CD14-positive monocyte (primary cell): ENCODE data around the gene PRKAR1A. TPM values are rescaled to one million over a fixed set of nuclear protein-coding genes. Genes with fewer than 3 reads are reported as not detected.

Experiments used
- DNase-seq, 3 donors: peaks; one replicate each; pipeline ENCODE4 v3.0.0-alpha.2; 2011 to 2022
- H2AFZ ChIP-seq: 2 replicates; pipeline ENCODE4 v1.6.0; 2012; ENCODE audit warnings: mild to moderate bottlenecking, low read depth, low read length, inconsistent platforms; ENCODE audit not compliant: insufficient read depth, poor library complexity, severe bottlenecking
- H3K27ac ChIP-seq, 2 donors: 1 replicate in 1 of 2; 2 replicates in 1 of 2; pipeline ENCODE4 v1.5.1; 2012 to 2013; ENCODE audit warnings: low read length in 2 of 2, control low read depth in 1 of 2, inconsistent platforms in 1 of 2, low read depth in 1 of 2, mild to moderate bottlenecking in 1 of 2
- H3K27me3 ChIP-seq, 2 donors: one replicate each; pipeline versions ENCODE4 v1.6.0 to v1.6.1; 2011 to 2013; ENCODE audit warnings: low read length in 2 of 2; ENCODE audit not compliant: control insufficient read depth in 2 of 2, insufficient read depth in 2 of 2
- H3K36me3 ChIP-seq, 2 donors: replicated peaks in 1 of 2; 1 replicate in 1 of 2; 2 replicates in 1 of 2; pipeline versions ENCODE4 v1.5.1 to v1.6.1; 2012 to 2013; ENCODE audit warnings: low read length in 2 of 2, control low read depth in 1 of 2, inconsistent platforms in 1 of 2, mild to moderate bottlenecking in 1 of 2; ENCODE audit not compliant: insufficient read depth in 2 of 2, control insufficient read depth in 1 of 2
- H3K4me1 ChIP-seq, 2 donors: 1 replicate in 1 of 2; 2 replicates in 1 of 2; pipeline versions ENCODE4 v1.5.1 to v1.6.1; 2012 to 2013; ENCODE audit warnings: low read length in 2 of 2, control low read depth in 1 of 2, inconsistent platforms in 1 of 2, mild to moderate bottlenecking in 1 of 2, moderate library complexity in 1 of 2; ENCODE audit not compliant: insufficient read depth in 2 of 2, control insufficient read depth in 1 of 2
- H3K4me2 ChIP-seq: replicated peaks from 2 replicates; pipeline ENCODE3; 2012; ENCODE audit warnings: low read length, moderate library complexity, mild to moderate bottlenecking; ENCODE audit not compliant: poor library complexity, severe bottlenecking; ENCODE audit errors: extremely low read depth
- H3K4me3 ChIP-seq, 3 experiments: fragments of 200-600 bp in 1 of 3; sonication (generic) in 1 of 3; replicated peaks in 1 of 3; 1 replicate in 2 of 3; 2 replicates in 1 of 3; pipeline ENCODE4 v1.5.1; 2011 to 2013; ENCODE audit warnings: low read length in 3 of 3, mild to moderate bottlenecking in 3 of 3, control low read depth in 2 of 3, low read depth in 2 of 3, inconsistent platforms in 1 of 3, moderate library complexity in 1 of 3
- H3K79me2 ChIP-seq: 2 replicates; pipeline ENCODE4 v1.6.0; 2012; ENCODE audit warnings: mild to moderate bottlenecking, control low read depth, inconsistent platforms, low read length, moderate library complexity; ENCODE audit not compliant: insufficient read depth
- H3K9ac ChIP-seq: 2 replicates; pipeline ENCODE4 v1.6.0; 2017; ENCODE audit warnings: low read length, mild to moderate bottlenecking; ENCODE audit not compliant: insufficient read depth, poor library complexity, severe bottlenecking
- H3K9me3 ChIP-seq, 2 donors: replicated peaks in 1 of 2; 1 replicate in 1 of 2; 2 replicates in 1 of 2; pipeline versions ENCODE4 v1.5.1 to v1.6.1; 2012 to 2013; ENCODE audit warnings: low read length in 2 of 2, control low read depth in 1 of 2; ENCODE audit not compliant: control insufficient read depth in 1 of 2, insufficient read depth in 1 of 2
- H4K20me1 ChIP-seq: 2 replicates; pipeline ENCODE4 v1.6.0; 2012; ENCODE audit warnings: mild to moderate bottlenecking, low read length, control low read depth, moderate library complexity; ENCODE audit not compliant: insufficient read depth
- H3K27ac Mint-ChIP-seq, 7 donors: one replicate each; pipeline ENCODE4 v1.8.0; 2020; ENCODE audit warnings: mild to moderate bottlenecking in 7 of 7, mixed read lengths in 7 of 7, moderate library complexity in 6 of 7, inconsistent platforms in 2 of 7
- H3K27me3 Mint-ChIP-seq, 3 donors: one replicate each; pipeline ENCODE4 v1.8.0; 2021 to 2022; ENCODE audit warnings: low read depth in 3 of 3, mild to moderate bottlenecking in 3 of 3, mixed read lengths in 3 of 3, moderate library complexity in 3 of 3, inconsistent platforms in 1 of 3
- H3K36me3 Mint-ChIP-seq, 2 donors: one replicate each; pipeline ENCODE4 v1.8.0; 2020; ENCODE audit warnings: mixed read lengths in 2 of 2, inconsistent platforms in 1 of 2, mild to moderate bottlenecking in 1 of 2
- H3K4me1 Mint-ChIP-seq: one replicate; pipeline ENCODE4 v1.8.0; 2020; ENCODE audit warnings: mild to moderate bottlenecking, mixed read lengths
- H3K4me3 Mint-ChIP-seq, 2 donors: one replicate each; pipeline ENCODE4 v1.8.0; 2020; ENCODE audit warnings: mild to moderate bottlenecking in 2 of 2, mixed read lengths in 2 of 2, moderate library complexity in 1 of 2
- H3K9me3 Mint-ChIP-seq, 7 donors: one replicate each; pipeline ENCODE4 v1.8.0; 2020 to 2022; ENCODE audit warnings: mixed read lengths in 7 of 7, mild to moderate bottlenecking in 6 of 7, moderate library complexity in 6 of 7, inconsistent platforms in 2 of 7
- WGBS: methylation state at CpG from one replicate; pipeline ENCODE4 v1.1.5; 2013; ENCODE audit warnings: missing lambda C conversion rate; ENCODE audit not compliant: insufficient coverage; 5-methylcytosine and 5-hydroxymethylcytosine counted together
- intact Hi-C, 2 donors: fragments of 100-400 bp; cut with micrococcal nuclease; formaldehyde crosslinking; loops; one replicate each; pipeline versions ENCODE4 v1.15.0 to v1.15.1; 2023
- polyA plus RNA-seq, 3 donors: library from polyadenylated mRNA; depleted of rRNA in 1 of 3; unstranded in 2 of 3; stranded (reverse) in 1 of 3; fragments of 300-500 nt in 2 of 3; fragments of >200 nt in 1 of 3; fragmentation: Illumina TruSeq in 2 of 3; gene quantifications; 1 replicate in 2 of 3; 2 replicates in 1 of 3; pipeline ENCODE4 v1.2.3, GENCODE V29; 2012 to 2021
- TF ChIP-seq, protein P1 (sequence below): fragments of 200-600 bp; IDR thresholded peaks from one replicate; pipeline ENCODE4 v1.8.0; 2022; ENCODE audit warnings: antibody characterized with exemption, mild to moderate bottlenecking

The PRKAR1A gene
- polyA plus RNA-seq, 3 donors, result 91.9 to 436 (median 300) TPM

DNA sequence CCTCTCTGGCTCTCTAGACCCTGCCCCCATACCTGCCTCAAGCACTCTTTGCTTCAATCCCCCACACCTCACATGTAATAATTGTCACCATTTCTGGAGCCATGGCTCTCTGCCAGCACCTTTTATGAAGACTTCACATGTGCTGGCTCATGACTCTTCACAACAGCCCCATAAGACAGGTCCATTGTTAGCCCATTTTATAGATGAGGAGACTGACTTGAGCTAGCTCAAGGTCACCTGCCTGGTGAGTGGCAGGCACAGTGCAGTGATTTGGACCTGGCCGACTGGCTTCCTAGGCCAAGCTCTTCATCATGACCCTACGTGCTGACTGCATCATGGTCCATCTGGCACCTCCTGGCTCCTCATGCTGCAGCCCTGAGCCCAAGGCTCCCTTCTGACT is 63.9 kb downstream of the PRKAR1A start:
- no peak overlapping the region for H2AFZ ChIP-seq
- 100% methylated on average over 1 of the region's 2 CpGs for WGBS
- Mint-ChIP-seq H3K4me3 (no peak overlapping the region), H3K27ac (no peak overlapping the region), H3K9me3 (peaks cover 0 to 11% (median 3%) of the 10 kb centered on the region in 7 donors), H3K27me3 (peaks cover 0 to 3% (median 2%) of the 10 kb centered on the region in 3 donors), H3K4me1 (peaks cover 35% of the 10 kb centered on the region), H3K36me3 (peaks cover 4 to 5% of the 10 kb centered on the region in 2 donors)
- H3K27ac ChIP-seq, result no peak overlapping the region
- no peaks in the 10 kb centered on the region for H3K9me3 ChIP-seq
- H3K79me2 ChIP-seq, result no peaks in the 10 kb centered on the region
- H3K27me3 ChIP-seq, result no peaks in the 10 kb centered on the region
- no peak overlapping the region for H3K4me2 ChIP-seq
- peaks cover 22 to 28% of the 10 kb centered on the region in 2 donors for H3K4me1 ChIP-seq
- H4K20me1 ChIP-seq, result no peaks in the 10 kb centered on the region
- TF ChIP-seq, protein P1, sequence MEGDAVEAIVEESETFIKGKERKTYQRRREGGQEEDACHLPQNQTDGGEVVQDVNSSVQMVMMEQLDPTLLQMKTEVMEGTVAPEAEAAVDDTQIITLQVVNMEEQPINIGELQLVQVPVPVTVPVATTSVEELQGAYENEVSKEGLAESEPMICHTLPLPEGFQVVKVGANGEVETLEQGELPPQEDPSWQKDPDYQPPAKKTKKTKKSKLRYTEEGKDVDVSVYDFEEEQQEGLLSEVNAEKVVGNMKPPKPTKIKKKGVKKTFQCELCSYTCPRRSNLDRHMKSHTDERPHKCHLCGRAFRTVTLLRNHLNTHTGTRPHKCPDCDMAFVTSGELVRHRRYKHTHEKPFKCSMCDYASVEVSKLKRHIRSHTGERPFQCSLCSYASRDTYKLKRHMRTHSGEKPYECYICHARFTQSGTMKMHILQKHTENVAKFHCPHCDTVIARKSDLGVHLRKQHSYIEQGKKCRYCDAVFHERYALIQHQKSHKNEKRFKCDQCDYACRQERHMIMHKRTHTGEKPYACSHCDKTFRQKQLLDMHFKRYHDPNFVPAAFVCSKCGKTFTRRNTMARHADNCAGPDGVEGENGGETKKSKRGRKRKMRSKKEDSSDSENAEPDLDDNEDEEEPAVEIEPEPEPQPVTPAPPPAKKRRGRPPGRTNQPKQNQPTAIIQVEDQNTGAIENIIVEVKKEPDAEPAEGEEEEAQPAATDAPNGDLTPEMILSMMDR, result no peak
- DNase-seq, result no peak
- intact Hi-C loops, result no loop called here
- H3K36me3 ChIP-seq, result no peaks in the 10 kb centered on the region
- no peak overlapping the region for H3K9ac ChIP-seq
- H3K4me3 ChIP-seq, result no peak overlapping the region

DNA sequence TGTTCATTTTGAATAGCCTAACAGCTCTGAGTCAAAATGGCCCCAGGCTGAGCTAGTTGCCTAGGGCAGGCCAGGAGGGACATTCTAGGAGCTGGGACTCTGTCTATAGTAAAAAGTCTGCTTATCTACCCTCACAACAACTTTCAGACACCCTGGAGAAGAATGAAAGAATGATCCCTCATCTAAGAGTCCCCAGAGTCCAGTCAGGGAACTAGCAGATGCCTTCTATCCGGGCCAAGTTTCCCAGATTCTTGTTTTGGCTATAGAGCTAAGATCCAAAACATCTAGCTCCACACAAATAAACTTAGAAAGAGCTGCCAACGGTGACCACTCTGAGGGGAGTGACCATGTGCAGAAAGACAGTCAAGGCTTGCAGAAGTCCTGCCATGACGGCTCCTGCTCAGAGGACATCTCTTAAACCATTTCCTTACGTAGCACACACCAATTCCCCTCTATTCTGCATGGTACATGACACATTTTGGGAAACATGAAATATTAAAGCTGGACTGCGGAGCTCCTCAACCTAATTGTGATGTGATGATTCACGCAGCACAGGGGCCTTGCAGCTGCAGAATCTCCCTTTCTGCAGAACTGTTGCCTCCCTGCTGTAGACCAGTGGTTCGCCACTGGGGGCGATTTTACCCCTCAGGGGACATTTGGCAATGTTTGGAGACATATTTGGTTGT is 64.7 kb downstream of the PRKAR1A start:
- Histone ChIP-seq H3K9me3 (no peaks in the 10 kb centered on the region), H3K79me2 (no peaks in the 10 kb centered on the region), H4K20me1 (no peaks in the 10 kb centered on the region), H3K4me2 (no peak overlapping the region), H3K27me3 (no peaks in the 10 kb centered on the region), H3K27ac (no peak overlapping the region), H3K9ac (no peak overlapping the region), H2AFZ (no peak overlapping the region), H3K4me3 (no peak overlapping the region), H3K36me3 (no peaks in the 10 kb centered on the region), H3K4me1 (peaks cover 22 to 28% of the 10 kb centered on the region in 2 donors)
- DNase-seq, result no peak
- Mint-ChIP-seq H3K27ac (no peak overlapping the region), H3K9me3 (peaks cover 0 to 11% (median 5%) of the 10 kb centered on the region in 7 donors), H3K4me3 (no peak overlapping the region), H3K36me3 (peaks cover 4 to 5% of the 10 kb centered on the region in 2 donors), H3K27me3 (peaks cover 0 to 5% (median 2%) of the 10 kb centered on the region in 3 donors), H3K4me1 (peaks cover 41% of the 10 kb centered on the region)
- TF ChIP-seq, protein P1, result no peak
- 97% methylated on average over 6 of the region's 8 CpGs for WGBS
- intact Hi-C loops, result no loop called here
